Mesenchymal stem cell (in vitro differentiated cells and primary cell): ENCODE results near the gene LAD1.

Experiments
- DNase-seq: peaks from one replicate; pipeline ENCODE4 v3.0.0-alpha.2; 2013
- H2AFZ ChIP-seq: one replicate; pipeline ENCODE4 v1.6.1; 2013; ENCODE audit warnings: low read depth, mild to moderate bottlenecking, control low read depth, inconsistent platforms, low read length, moderate library complexity
- H2AK5ac ChIP-seq: 2 replicates; pipeline ENCODE4 v1.6.1; 2013; ENCODE audit warnings: low read length, moderate library complexity, mild to moderate bottlenecking, inconsistent platforms; ENCODE audit not compliant: severe bottlenecking
- H2BK120ac ChIP-seq: one replicate; pipeline ENCODE4 v1.6.1; 2013; ENCODE audit warnings: low read depth, mild to moderate bottlenecking, inconsistent platforms, low read length, moderate library complexity
- H2BK12ac ChIP-seq, 2 experiments: one replicate each; pipeline ENCODE4 v1.6.1; 2013; ENCODE audit warnings: inconsistent platforms in 2 of 2, low read length in 2 of 2, mild to moderate bottlenecking in 2 of 2, moderate library complexity in 2 of 2, control low read depth in 1 of 2
- H2BK15ac ChIP-seq: one replicate; pipeline ENCODE4 v1.6.1; 2013; ENCODE audit warnings: mild to moderate bottlenecking, low read depth, inconsistent platforms; ENCODE audit not compliant: poor library complexity, severe bottlenecking
- H2BK5ac ChIP-seq: 2 replicates; pipeline ENCODE4 v1.6.1; 2013; ENCODE audit warnings: low read depth, mild to moderate bottlenecking, low read length, control low read depth, inconsistent platforms; ENCODE audit not compliant: poor library complexity, severe bottlenecking
- H3K14ac ChIP-seq, 2 experiments: one replicate each; pipeline ENCODE4 v1.6.1; 2013; ENCODE audit warnings: inconsistent platforms in 2 of 2, low read length in 2 of 2, control low read depth in 1 of 2, mild to moderate bottlenecking in 1 of 2, moderate library complexity in 1 of 2
- H3K18ac ChIP-seq, 2 experiments: one replicate each; pipeline ENCODE4 v1.6.1; 2013; ENCODE audit warnings: inconsistent platforms in 2 of 2, low read length in 2 of 2, control low read depth in 1 of 2, low read depth in 1 of 2, mild to moderate bottlenecking in 1 of 2
- H3K23ac ChIP-seq, 2 experiments: one replicate each; pipeline ENCODE4 v1.6.1; 2013; ENCODE audit warnings: inconsistent platforms in 2 of 2, low read length in 2 of 2, mild to moderate bottlenecking in 2 of 2, moderate library complexity in 2 of 2, control low read depth in 1 of 2
- H3K27ac ChIP-seq: 2 replicates; pipeline ENCODE4 v1.5.1; 2013; ENCODE audit warnings: mild to moderate bottlenecking, moderate library complexity, low read length, control low read depth, inconsistent platforms; ENCODE audit not compliant: poor library complexity, severe bottlenecking
- H3K27me3 ChIP-seq, 2 experiments: 2 replicates each; pipeline versions ENCODE4 v1.6.1 to v1.7.0; 2013; ENCODE audit warnings: low read length in 2 of 2, mild to moderate bottlenecking in 2 of 2, moderate library complexity in 2 of 2, control low read depth in 1 of 2, inconsistent platforms in 1 of 2; ENCODE audit not compliant: control insufficient read depth in 1 of 2, insufficient read depth in 1 of 2
- H3K36me3 ChIP-seq, 2 experiments: 2 replicates each; pipeline versions ENCODE4 v1.6.1 to v1.7.0; 2013; ENCODE audit warnings: low read length in 2 of 2, control low read depth in 1 of 2, inconsistent platforms in 1 of 2, low read depth in 1 of 2, mild to moderate bottlenecking in 1 of 2; ENCODE audit not compliant: insufficient read depth in 2 of 2, control insufficient read depth in 1 of 2
- H3K4ac ChIP-seq, 2 experiments: one replicate each; pipeline ENCODE4 v1.6.1; 2013; ENCODE audit warnings: inconsistent platforms in 2 of 2, low read length in 2 of 2, mild to moderate bottlenecking in 2 of 2, moderate library complexity in 2 of 2, control low read depth in 1 of 2, low read depth in 1 of 2
- H3K4me1 ChIP-seq: 2 replicates; pipeline ENCODE4 v1.6.1; 2013; ENCODE audit warnings: low read depth, low read length, control low read depth; ENCODE audit not compliant: control insufficient read depth, insufficient read depth
- H3K4me2 ChIP-seq: 2 replicates; pipeline ENCODE4 v1.6.1; 2013; ENCODE audit warnings: low read length, mild to moderate bottlenecking, inconsistent platforms; ENCODE audit not compliant: poor library complexity, severe bottlenecking
- H3K4me3 ChIP-seq, 2 experiments: 2 replicates each; pipeline versions ENCODE4 v1.5.1 to v1.7.0; 2013; ENCODE audit warnings: low read length in 2 of 2, mild to moderate bottlenecking in 2 of 2, control low read depth in 1 of 2, low read depth in 1 of 2; ENCODE audit not compliant: insufficient read depth in 1 of 2
- H3K79me1 ChIP-seq: replicated peaks from 2 replicates; pipeline ENCODE4 v1.6.1; 2013; ENCODE audit warnings: mild to moderate bottlenecking, control low read depth, low read length, inconsistent platforms; ENCODE audit not compliant: poor library complexity, severe bottlenecking
- H3K9ac ChIP-seq: 2 replicates; pipeline ENCODE4 v1.7.0; 2013; ENCODE audit warnings: mild to moderate bottlenecking, low read length, moderate library complexity
- H3K9me3 ChIP-seq: 2 replicates; pipeline ENCODE4 v1.7.0; 2013; ENCODE audit warnings: mild to moderate bottlenecking, low read length; ENCODE audit not compliant: control insufficient read depth
- H4K8ac ChIP-seq: one replicate; pipeline ENCODE4 v1.6.1; 2013; ENCODE audit warnings: inconsistent platforms, mild to moderate bottlenecking, low read length, moderate library complexity
- H4K91ac ChIP-seq: one replicate; pipeline ENCODE4 v1.6.1; 2013; ENCODE audit warnings: mild to moderate bottlenecking, low read length, inconsistent platforms
- WGBS: methylation state at CpG from one replicate; pipeline ENCODE4 v1.1.7; 2013; ENCODE audit warnings: mixed read lengths; 5-methylcytosine and 5-hydroxymethylcytosine counted together

LAD1 gene

GRCh38 chr1:201374364-201374763 is 24.8 kb downstream of the LAD1 start:
- 65% methylated on average over 5 of the region's 7 CpGs for WGBS
- Histone ChIP-seq H3K4ac (no peak overlapping the region), H3K4me2 (no peak overlapping the region), H2BK15ac (no peak overlapping the region), H4K91ac (no peak overlapping the region), H3K4me3 (no peak overlapping the region), H3K14ac (no peak overlapping the region), H3K79me1 (no peaks in the 10 kb centered on the region), H2BK120ac (no peak overlapping the region), H2BK5ac (no peak overlapping the region), H3K23ac (no peak overlapping the region), H2AFZ (no peak overlapping the region), H2BK12ac (no peak overlapping the region), H3K36me3 (peaks cover 0 to 20% of the 10 kb centered on the region in 2 experiments), H3K4me1 (peaks cover 43% of the 10 kb centered on the region), H3K9me3 (no peaks in the 10 kb centered on the region), H4K8ac (no peak overlapping the region), H3K27me3 (peaks cover 0 to 81% of the 10 kb centered on the region in 2 experiments), H3K9ac (no peak overlapping the region), H3K18ac (no peak overlapping the region), H3K27ac (no peak overlapping the region), H2AK5ac (peak overlapping the region; percentile 63)
- no peak for DNase-seq

- Histone ChIP-seq H3K14ac (no peak overlapping the region), H2BK15ac (no peak overlapping the region), H2BK5ac (no peak overlapping the region), H3K4me2 (no peak overlapping the region), H2AFZ (no peak overlapping the region), H4K91ac (no peak overlapping the region), H4K8ac (no peak overlapping the region), H3K23ac (no peak overlapping the region), H2BK12ac (no peak overlapping the region), H3K4ac (no peak overlapping the region), H2AK5ac (no peak overlapping the region), H3K4me3 (no peak overlapping the region), H2BK120ac (no peak overlapping the region), H3K4me1 (peaks cover 29% of the 10 kb centered on the region), H3K27me3 (peaks cover 5 to 100% of the 10 kb centered on the region in 2 experiments), H3K79me1 (no peaks in the 10 kb centered on the region), H3K18ac (no peak overlapping the region), H3K9me3 (no peaks in the 10 kb centered on the region), H3K9ac (no peak overlapping the region), H3K27ac (no peak overlapping the region), H3K36me3 (peaks cover 0 to 41% of the 10 kb centered on the region in 2 experiments)
- no peak for DNase-seq
- 66% methylated on average over 6 of the region's 6 CpGs for WGBS
Observed at GRCh38 chr1:201371792-201372191, 27.3 kb downstream of the LAD1 start.

- Histone ChIP-seq H2BK15ac (no peak overlapping the region), H2AK5ac (no peak overlapping the region), H2BK12ac (no peak overlapping the region), H3K4me2 (no peak overlapping the region), H3K23ac (no peak overlapping the region), H3K4me3 (no peak overlapping the region), H2BK120ac (no peak overlapping the region), H3K9me3 (no peaks in the 10 kb centered on the region), H4K8ac (no peak overlapping the region), H3K4me1 (peaks cover 28% of the 10 kb centered on the region), H3K4ac (no peak overlapping the region), H3K18ac (no peak overlapping the region), H2BK5ac (no peak overlapping the region), H3K9ac (no peak overlapping the region), H3K79me1 (no peaks in the 10 kb centered on the region), H4K91ac (no peak overlapping the region), H3K36me3 (peaks cover 0 to 46% of the 10 kb centered on the region in 2 experiments), H2AFZ (no peak overlapping the region), H3K14ac (no peak overlapping the region), H3K27ac (no peak overlapping the region), H3K27me3 (peaks cover 5 to 99% of the 10 kb centered on the region in 2 experiments)
- WGBS: 91% methylated on average over 7 of the region's 9 CpGs
- no peak for DNase-seq
Observed at GRCh38 chr1:201371276-201371675, 27.8 kb downstream of the LAD1 start.

- no peak overlapping the region for H3K23ac ChIP-seq
- 85% methylated on average over 3 of the region's 3 CpGs for WGBS
- no peak overlapping the region for H2BK5ac ChIP-seq
- no peak overlapping the region for H2BK12ac ChIP-seq
- H4K91ac ChIP-seq: no peak overlapping the region
- no peak overlapping the region for H2AK5ac ChIP-seq
- H3K4ac ChIP-seq: no peak overlapping the region
- H4K8ac ChIP-seq: no peak overlapping the region
- H3K4me2 ChIP-seq: no peak overlapping the region
- H3K9me3 ChIP-seq: no peaks in the 10 kb centered on the region
- H2BK15ac ChIP-seq: no peak overlapping the region
- H3K36me3 ChIP-seq: peaks cover 0 to 47% of the 10 kb centered on the region in 2 experiments
- H2AFZ ChIP-seq: no peak overlapping the region
- H3K27ac ChIP-seq: no peak overlapping the region
- no peak overlapping the region for H3K4me3 ChIP-seq
- H3K9ac ChIP-seq: no peak overlapping the region
- peaks cover 21% of the 10 kb centered on the region for H3K4me1 ChIP-seq
- no peak for DNase-seq
- no peak overlapping the region for H3K14ac ChIP-seq
- no peaks in the 10 kb centered on the region for H3K79me1 ChIP-seq
- no peak overlapping the region for H2BK120ac ChIP-seq
- H3K27me3 ChIP-seq: peaks cover 5 to 94% of the 10 kb centered on the region in 2 experiments
- H3K18ac ChIP-seq: no peak overlapping the region
Observed at GRCh38 chr1:201370500-201370899, 28.6 kb downstream of the LAD1 start.
